A549 (cell line): Measurements from ENCODE around the gene H1-8. TPM values are rescaled to one million over a fixed set of nuclear protein-coding genes. Genes with fewer than 3 reads are reported as not detected.

Experiments used
- ATAC-seq, 2 experiments: fragments of 200-7000 bp in 1 of 2; fragments of >200 bp in 1 of 2; cut with Nextera tagmentation in 1 of 2; cut with Tn5 transposase in 1 of 2; 3 replicates each; pipeline versions ENCODE4 v1.8.0 to v1.9.1; 2018 to 2020; ENCODE audit warnings: mild to moderate bottlenecking in 1 of 2, moderate library complexity in 1 of 2
- CTCF ChIA-PET: fragments of 300-600 bp; sonication (Branson Sonifier 250); formaldehyde crosslinking; extraction: SDS; loops from one replicate; lab custom pipeline; 2021; ENCODE audit warnings: antibody characterized with exemption, inconsistent platforms; lab: Yijun Ruan, JAX
- POLR2A ChIA-PET: fragments of 350-600 bp; formaldehyde crosslinking; extraction: SDS; loops from one replicate; lab custom pipeline; 2021; ENCODE audit warnings: antibody characterized with exemption, inconsistent platforms; lab: Yijun Ruan, JAX
- DNase-seq, 2 experiments: peaks; one replicate each; pipeline versions ENCODE4 v3.0.0 to v3.0.0-alpha.2; 2011 to 2016; ENCODE audit warnings: low read depth in 1 of 2, low spot score in 1 of 2
- FAIRE-seq: peaks from 2 replicates; lab custom pipeline; 2011; peaks lifted over from hg19 to GRCh38; lab: Jason Lieb, UNC
- H3K27ac ChIP-seq, 2 experiments: fragments of >200 bp; sonication (Bioruptor Twin); formaldehyde crosslinking; 3 replicates each; pipeline ENCODE4 v1.5.1; 2016 to 2017
- H3K4me1 ChIP-seq: fragments of >200 bp; sonication (Bioruptor Twin); formaldehyde crosslinking; 3 replicates; pipeline ENCODE4 v1.6.1; 2016
- H3K4me2 ChIP-seq: fragments of >200 bp; sonication (Bioruptor Twin); formaldehyde crosslinking; 3 replicates; pipeline ENCODE4 v1.6.1; 2016
- H3K4me3 ChIP-seq: fragments of >200 bp; sonication (Bioruptor Twin); formaldehyde crosslinking; 3 replicates; pipeline ENCODE4 v1.5.1; 2016
- H3K9me3 ChIP-seq: fragments of >200 bp; sonication (Bioruptor Twin); formaldehyde crosslinking; 3 replicates; pipeline ENCODE4 v1.6.1; 2016
- CBX2 ChIP-seq: fragments of 200-600 bp; sonication (generic); IDR thresholded peaks from 2 replicates; pipeline ENCODE4 v1.6.1; 2016; ENCODE audit warnings: low read depth, mild to moderate bottlenecking, borderline replicate concordance
- CBX8 ChIP-seq: fragments of 200-600 bp; sonication (generic); IDR thresholded peaks from 2 replicates; pipeline ENCODE4 v1.6.1; 2016
- CHD2 ChIP-seq: fragments of 150-350 bp; IDR thresholded peaks from 2 replicates; pipeline ENCODE4 v1.6.1; 2014; ENCODE audit warnings: low read length; ENCODE audit not compliant: partially characterized antibody
- EHMT2 ChIP-seq: fragments of 200-600 bp; sonication (generic); IDR thresholded peaks from 2 replicates; pipeline ENCODE4 v1.6.1; 2016; ENCODE audit warnings: antibody characterized with exemption, low read depth, mild to moderate bottlenecking, moderate library complexity
- EP300 ChIP-seq, 2 experiments: fragments of >200 bp; sonication (Bioruptor Twin); formaldehyde crosslinking; IDR thresholded peaks; 2 replicates in 1 of 2; 3 replicates in 1 of 2; pipeline ENCODE4 v1.6.1; 2016 to 2017
- FOSL2 ChIP-seq, 2 experiments: fragments of 450-650 bp in 1 of 2; fragments of >200 bp in 1 of 2; sonication (Bioruptor Twin) in 1 of 2; formaldehyde crosslinking; IDR thresholded peaks; 2 replicates each; pipeline versions ENCODE4 v1.5.0 to v1.6.1; 2016 to 2020; ENCODE audit warnings: mild to moderate bottlenecking in 1 of 2, moderate library complexity in 1 of 2
- GATA3 ChIP-seq: IDR thresholded peaks from 2 replicates; pipeline ENCODE4 v1.6.1; 2012; ENCODE audit warnings: borderline replicate concordance
- HOXA7 ChIP-seq: fragments of 250-450 bp; sonication (Bioruptor Pico); IDR thresholded peaks from 2 replicates; pipeline ENCODE4 v1.5.0; 2020; ENCODE audit warnings: mild to moderate bottlenecking, moderate library complexity
- JUNB ChIP-seq: fragments of >200 bp; sonication (Bioruptor Twin); formaldehyde crosslinking; IDR thresholded peaks from 2 replicates; pipeline ENCODE4 v1.6.1; 2016
- NFE2L2 ChIP-seq: fragments of 150-350 bp; conservative IDR thresholded peaks from 2 replicates; pipeline ENCODE4 v1.6.1; 2014; ENCODE audit warnings: low read length
- NR3C1 ChIP-seq: fragments of >200 bp; sonication (Bioruptor Twin); formaldehyde crosslinking; IDR thresholded peaks from 3 replicates; pipeline ENCODE4 v1.6.1; 2017
- POLR2AphosphoS2 ChIP-seq: conservative IDR thresholded peaks from 2 replicates; pipeline ENCODE4 v1.6.1; 2012; ENCODE audit warnings: low read length, improper control_type of control experiment, inconsistent platforms
- RFX5 ChIP-seq: fragments of 450-650 bp; IDR thresholded peaks from 2 replicates; pipeline ENCODE4 v1.7.1; 2014; ENCODE audit warnings: antibody characterized with exemption, mild to moderate bottlenecking, moderate library complexity
- RNF2 ChIP-seq: fragments of 200-600 bp; sonication (generic); IDR thresholded peaks from 2 replicates; pipeline ENCODE4 v1.6.1; 2016; ENCODE audit warnings: low read depth, mild to moderate bottlenecking, antibody characterized with exemption, moderate library complexity, borderline replicate concordance
- ZFP36 ChIP-seq: fragments of 450-650 bp; IDR thresholded peaks from 2 replicates; pipeline ENCODE4 v1.6.1; 2014; ENCODE audit warnings: borderline replicate concordance; ENCODE audit not compliant: partially characterized antibody
- WGBS: methylation state at CpG from one replicate; pipeline ENCODE4 v1.1.6; 2017; ENCODE audit errors: missing lambda C conversion rate; 5-methylcytosine and 5-hydroxymethylcytosine counted together
- polyA plus RNA-seq, 4 experiments: library from polyadenylated mRNA; depleted of rRNA in 3 of 4; stranded (reverse); fragments of >200 nt; fragmentation: RNase III in 1 of 4; extraction: RNeasy Plus Mini Kit Qiagen cat#74134 plus additional on column Dnase treatment in 1 of 4; gene quantifications; 2 replicates in 3 of 4; 3 replicates in 1 of 4; pipeline ENCODE4 v1.2.3, GENCODE V29; 2011 to 2017
- TF ChIP-seq, protein P1 (sequence below): IDR thresholded peaks from 2 replicates; pipeline ENCODE4 v1.6.1; 2012
- TF ChIP-seq, protein P2 (sequence below): fragments of >200 bp; sonication (Bioruptor Twin); formaldehyde crosslinking; IDR thresholded peaks from 3 replicates; pipeline ENCODE4 v1.6.1; 2016
- TF ChIP-seq, protein P3 (sequence below): fragments of 200-600 bp; sonication (generic); IDR thresholded peaks from 2 replicates; pipeline ENCODE4 v1.6.1; 2016; ENCODE audit warnings: antibody characterized with exemption, mild to moderate bottlenecking, moderate library complexity

The H1-8 gene
- polyA plus RNA-seq, 2 of the 4 experiments (the other 2 are of a cell fraction), result not detected

DNA sequence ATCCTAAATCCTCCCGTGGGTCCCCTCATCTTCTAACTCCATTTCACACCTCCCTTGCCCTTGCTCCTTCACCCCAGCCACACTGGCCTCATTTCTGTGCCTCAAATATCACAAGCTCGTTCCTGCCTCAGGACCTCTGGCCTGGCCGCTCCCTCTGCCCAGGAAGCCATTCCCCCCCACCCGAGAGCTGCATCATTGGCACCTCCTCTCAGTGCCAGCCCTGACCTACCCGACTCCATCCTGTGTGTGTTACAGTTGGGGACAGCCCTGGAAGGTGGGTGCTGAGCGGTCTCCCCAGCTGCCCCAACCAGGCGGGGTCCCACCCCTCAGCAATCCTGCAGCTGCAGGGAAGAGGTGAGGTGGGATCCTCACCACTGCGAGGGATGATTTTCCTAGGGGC lies 49.0 kb downstream of the H1-8 start:
- TF ChIP-seq CBX8 (no peak), NR3C1 (no peak), RFX5 (no peak), EP300 (IDR thresholded peaks at IDR 0.05) (no peak)
- TF ChIP-seq, protein P1, sequence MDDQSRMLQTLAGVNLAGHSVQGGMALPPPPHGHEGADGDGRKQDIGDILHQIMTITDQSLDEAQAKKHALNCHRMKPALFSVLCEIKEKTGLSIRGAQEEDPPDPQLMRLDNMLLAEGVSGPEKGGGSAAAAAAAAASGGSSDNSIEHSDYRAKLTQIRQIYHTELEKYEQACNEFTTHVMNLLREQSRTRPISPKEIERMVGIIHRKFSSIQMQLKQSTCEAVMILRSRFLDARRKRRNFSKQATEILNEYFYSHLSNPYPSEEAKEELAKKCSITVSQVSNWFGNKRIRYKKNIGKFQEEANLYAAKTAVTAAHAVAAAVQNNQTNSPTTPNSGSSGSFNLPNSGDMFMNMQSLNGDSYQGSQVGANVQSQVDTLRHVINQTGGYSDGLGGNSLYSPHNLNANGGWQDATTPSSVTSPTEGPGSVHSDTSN, result no peak
- TF ChIP-seq, all 56 proteins: peak for 0
- DNase-seq (no peak), ATAC-seq (no peak), FAIRE-seq (no peak)
- Histone ChIP-seq H3K9me3 (no peaks in the 10 kb centered on the region), H3K4me2 (no peak overlapping the region), H3K4me3 (no peak overlapping the region), H3K4me1 (peaks cover 52% of the 10 kb centered on the region), H3K27ac (peak overlapping the region in 1 of 2 experiments; percentile 64; a peak in 2 of 6 replicates)
- 75% methylated on average over 6 of the region's 8 CpGs for WGBS
- CTCF ChIA-PET, result interaction anchor here (0.6 to 1.3 kb wide), 2 partner anchors 102 to 283 kb away, joined by 4 to 6 read pairs; no protein-coding TSS in a partner anchor
- POLR2A ChIA-PET, result no interaction called here

DNA sequence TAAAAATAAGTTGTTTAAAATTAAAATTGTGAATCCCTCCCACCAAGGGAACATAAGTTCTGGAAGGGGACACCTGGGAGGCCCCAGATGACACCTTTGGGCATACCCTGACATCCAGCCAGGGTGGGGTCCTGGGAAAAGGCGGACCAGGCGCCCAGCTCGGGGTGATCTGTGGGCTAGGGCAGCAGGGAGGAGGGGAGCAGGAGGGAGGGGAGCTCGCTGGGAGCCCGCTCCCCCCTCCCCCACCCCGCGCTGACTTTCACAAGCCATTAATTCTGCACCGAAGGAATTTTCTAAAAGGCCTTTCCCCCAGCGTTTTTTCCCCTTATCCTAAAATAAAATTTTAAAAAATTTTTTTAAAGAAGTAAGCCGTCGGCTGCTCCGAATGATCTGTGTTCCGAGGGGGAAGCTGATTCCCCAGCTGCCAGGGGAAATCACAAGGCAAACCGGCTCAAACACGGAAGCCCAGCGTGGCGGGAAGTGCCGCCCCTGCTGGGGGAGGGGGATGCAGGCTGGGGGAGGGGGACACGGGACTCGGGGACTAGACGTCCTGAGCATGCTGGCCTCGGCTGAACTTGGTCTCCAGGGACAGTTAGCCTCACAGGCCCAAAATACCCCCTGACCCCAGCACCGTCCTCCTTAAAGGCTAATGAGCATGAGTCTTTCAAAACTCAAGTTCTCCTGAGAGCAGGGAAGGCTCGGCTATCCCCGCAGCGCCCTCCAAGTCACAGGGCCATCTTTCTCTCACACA lies 49.6 kb downstream of the H1-8 start:
- no peak for FAIRE-seq
- CTCF ChIA-PET, result interaction anchor here (1.3 kb wide), 1 partner anchor 103 kb away, joined by 6 read pairs; no protein-coding TSS in a partner anchor
- POLR2A ChIA-PET, result no interaction called here
- Histone ChIP-seq H3K4me1 (peaks cover 52% of the 10 kb centered on the region), H3K4me2 (no peak overlapping the region), H3K9me3 (no peaks in the 10 kb centered on the region), H3K27ac (peak overlapping the region in 1 of 2 experiments; percentile 64; a peak in 3 of 6 replicates), H3K4me3 (no peak overlapping the region)
- TF ChIP-seq RNF2, result no peak
- 84% methylated on average over 17 of the region's 26 CpGs for WGBS
- no peak for DNase-seq
- no peak for ATAC-seq

DNA sequence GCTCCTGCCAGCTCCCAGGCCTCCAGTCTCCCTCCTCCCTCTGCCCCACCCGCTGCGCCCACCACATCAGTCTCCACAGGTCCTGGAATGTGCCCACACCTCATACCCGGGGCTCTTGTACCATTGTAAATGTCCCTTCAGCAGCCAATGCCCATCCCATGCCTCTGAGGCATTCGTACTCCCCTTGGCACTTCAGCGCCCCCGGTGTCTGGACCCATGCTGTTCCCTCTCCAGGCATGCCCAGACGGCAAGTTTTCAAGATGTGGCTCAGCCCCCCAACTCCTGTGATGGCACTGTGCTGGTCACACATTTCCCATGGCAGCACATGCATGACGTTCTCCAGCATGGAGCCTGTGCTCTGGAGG lies 50.2 kb downstream of the H1-8 start:
- Histone ChIP-seq H3K4me2 (no peak overlapping the region), H3K4me1 (peaks cover 52% of the 10 kb centered on the region), H3K9me3 (no peaks in the 10 kb centered on the region), H3K4me3 (no peak overlapping the region), H3K27ac (peak overlapping the region in 1 of 2 experiments; percentile 64; a peak in 3 of 6 replicates)
- ChIA-PET CTCF (interaction anchor here (1.2 kb wide), 1 partner anchor 100 kb away, joined by 5 read pairs; no protein-coding TSS in a partner anchor), POLR2A (no interaction called here)
- DNase-seq (no peak), ATAC-seq (peak in 1 of 2 experiments; percentile 6; a peak in 1 of 6 replicates), FAIRE-seq (no peak)
- WGBS, result 78% methylated on average over 8 of the region's 8 CpGs
- no peak for TF ChIP-seq HOXA7
- TF ChIP-seq, protein P2, sequence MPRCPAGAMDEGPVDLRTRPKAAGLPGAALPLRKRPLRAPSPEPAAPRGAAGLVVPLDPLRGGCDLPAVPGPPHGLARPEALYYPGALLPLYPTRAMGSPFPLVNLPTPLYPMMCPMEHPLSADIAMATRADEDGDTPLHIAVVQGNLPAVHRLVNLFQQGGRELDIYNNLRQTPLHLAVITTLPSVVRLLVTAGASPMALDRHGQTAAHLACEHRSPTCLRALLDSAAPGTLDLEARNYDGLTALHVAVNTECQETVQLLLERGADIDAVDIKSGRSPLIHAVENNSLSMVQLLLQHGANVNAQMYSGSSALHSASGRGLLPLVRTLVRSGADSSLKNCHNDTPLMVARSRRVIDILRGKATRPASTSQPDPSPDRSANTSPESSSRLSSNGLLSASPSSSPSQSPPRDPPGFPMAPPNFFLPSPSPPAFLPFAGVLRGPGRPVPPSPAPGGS, result no peak
- TF ChIP-seq NFE2L2, result no peak
- TF ChIP-seq ZFP36, result no peak
- no peak for TF ChIP-seq JUNB

DNA sequence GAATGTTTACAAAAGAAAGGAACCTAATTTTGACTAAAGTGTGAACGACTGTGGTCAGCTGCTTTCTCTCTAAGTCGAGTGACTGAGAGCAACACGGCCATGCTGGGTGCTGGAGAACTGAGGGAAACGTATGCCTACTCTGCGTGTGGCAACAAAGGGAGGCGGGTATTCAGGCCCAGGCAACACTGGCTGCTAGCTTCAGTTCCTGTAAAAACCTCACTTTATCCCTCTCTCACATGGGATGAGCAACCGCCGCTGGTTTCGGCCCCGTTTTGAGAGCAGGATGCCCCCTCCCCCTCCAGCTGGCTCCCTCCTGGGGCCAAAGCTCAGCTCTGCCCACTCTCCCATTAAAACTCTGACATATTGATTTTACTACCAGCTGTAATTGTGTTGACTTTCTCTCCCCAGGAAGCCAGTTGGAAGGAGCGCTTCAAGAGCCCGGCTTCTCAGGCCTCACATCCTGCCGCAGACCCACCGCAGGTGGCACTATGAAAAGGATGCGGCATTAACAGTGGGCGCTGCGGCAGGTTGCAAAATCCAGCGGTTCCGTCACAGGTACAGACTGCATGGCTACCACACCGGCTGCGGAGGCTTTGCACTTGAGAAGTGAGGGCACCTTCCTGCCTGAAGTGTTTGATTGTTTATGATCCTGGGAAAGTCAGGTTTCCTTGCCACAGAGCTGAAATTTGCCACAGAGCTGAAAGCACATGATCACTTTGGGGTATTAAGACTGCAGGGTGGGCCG lies 50.8 kb downstream of the H1-8 start:
- FAIRE-seq (no peak), DNase-seq (no peak), ATAC-seq (no peak)
- Histone ChIP-seq H3K9me3 (no peaks in the 10 kb centered on the region), H3K27ac (peak overlapping the region in 1 of 2 experiments; percentile 64; a peak in 3 of 6 replicates), H3K4me3 (no peak overlapping the region), H3K4me2 (no peak overlapping the region), H3K4me1 (peaks cover 52% of the 10 kb centered on the region)
- ChIA-PET POLR2A (no interaction called here), CTCF (interaction anchor here (1.2 to 1.4 kb wide), 2 partner anchors 12 to 100 kb away, joined by 4 to 5 read pairs; no protein-coding TSS in a partner anchor)
- 93% methylated on average over 21 of the region's 22 CpGs for WGBS
- no peak for TF ChIP-seq POLR2AphosphoS2
- no peak for TF ChIP-seq GATA3
- no peak for TF ChIP-seq CHD2
- TF ChIP-seq, protein P2, result no peak
- no peak for TF ChIP-seq CBX2
- TF ChIP-seq EHMT2, result no peak
- TF ChIP-seq, protein P3, sequence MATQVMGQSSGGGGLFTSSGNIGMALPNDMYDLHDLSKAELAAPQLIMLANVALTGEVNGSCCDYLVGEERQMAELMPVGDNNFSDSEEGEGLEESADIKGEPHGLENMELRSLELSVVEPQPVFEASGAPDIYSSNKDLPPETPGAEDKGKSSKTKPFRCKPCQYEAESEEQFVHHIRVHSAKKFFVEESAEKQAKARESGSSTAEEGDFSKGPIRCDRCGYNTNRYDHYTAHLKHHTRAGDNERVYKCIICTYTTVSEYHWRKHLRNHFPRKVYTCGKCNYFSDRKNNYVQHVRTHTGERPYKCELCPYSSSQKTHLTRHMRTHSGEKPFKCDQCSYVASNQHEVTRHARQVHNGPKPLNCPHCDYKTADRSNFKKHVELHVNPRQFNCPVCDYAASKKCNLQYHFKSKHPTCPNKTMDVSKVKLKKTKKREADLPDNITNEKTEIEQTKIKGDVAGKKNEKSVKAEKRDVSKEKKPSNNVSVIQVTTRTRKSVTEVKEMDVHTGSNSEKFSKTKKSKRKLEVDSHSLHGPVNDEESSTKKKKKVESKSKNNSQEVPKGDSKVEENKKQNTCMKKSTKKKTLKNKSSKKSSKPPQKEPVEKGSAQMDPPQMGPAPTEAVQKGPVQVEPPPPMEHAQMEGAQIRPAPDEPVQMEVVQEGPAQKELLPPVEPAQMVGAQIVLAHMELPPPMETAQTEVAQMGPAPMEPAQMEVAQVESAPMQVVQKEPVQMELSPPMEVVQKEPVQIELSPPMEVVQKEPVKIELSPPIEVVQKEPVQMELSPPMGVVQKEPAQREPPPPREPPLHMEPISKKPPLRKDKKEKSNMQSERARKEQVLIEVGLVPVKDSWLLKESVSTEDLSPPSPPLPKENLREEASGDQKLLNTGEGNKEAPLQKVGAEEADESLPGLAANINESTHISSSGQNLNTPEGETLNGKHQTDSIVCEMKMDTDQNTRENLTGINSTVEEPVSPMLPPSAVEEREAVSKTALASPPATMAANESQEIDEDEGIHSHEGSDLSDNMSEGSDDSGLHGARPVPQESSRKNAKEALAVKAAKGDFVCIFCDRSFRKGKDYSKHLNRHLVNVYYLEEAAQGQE, result no peak
- no peak for TF ChIP-seq FOSL2 (IDR thresholded peaks at IDR 0.05)
- no peak for TF ChIP-seq FOSL2 (CRISPR knock-in tag; IDR thresholded peaks at IDR 0.05)
